ENCODE data around the gene KRTAP5-6.

The KRTAP5-6 gene

DNA sequence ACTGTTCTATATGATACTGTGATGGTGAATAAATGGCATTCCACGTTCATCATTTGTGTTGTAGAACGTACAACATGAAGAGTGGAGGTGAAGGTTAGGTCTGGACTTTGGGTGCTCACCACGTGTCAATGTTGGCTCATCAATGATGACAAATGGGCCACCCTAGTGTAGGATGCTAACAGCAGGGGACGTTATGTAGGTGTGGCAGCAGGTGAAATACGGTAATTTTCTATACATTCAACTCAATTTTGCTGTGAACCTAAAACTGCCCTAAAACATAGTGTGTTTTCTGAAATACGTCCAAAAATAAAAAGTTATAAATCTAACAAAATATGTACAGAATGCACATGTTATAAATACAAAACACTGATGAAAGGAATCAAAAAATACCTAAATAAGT lies 6.2 kb downstream of the KRTAP5-6 start:
- H3F3A ChIP-seq (ENCODE audit: insufficient read depth, low read length): no peaks in the 10 kb centered on the region
- no peaks in the 10 kb centered on the region for H3K9me2 ChIP-seq (ENCODE audit: low read depth, low read length)
- no peak overlapping the region for H2AFZ ChIP-seq (ENCODE audit: low read length)
- H3K4me2 ChIP-seq (ENCODE audit: low read length): no peak overlapping the region
- peaks cover 15% of the 10 kb centered on the region; the same call in 1 of the 2 replicates for H3K27me3 ChIP-seq (ENCODE audit: insufficient read depth, low read length)
- no peaks in the 10 kb centered on the region for H3K9me3 ChIP-seq (ENCODE audit: low read length)
- H3K4me1 ChIP-seq (ENCODE audit: insufficient read depth, low read length, severe bottlenecking): no peaks in the 10 kb centered on the region
- no peaks in the 10 kb centered on the region for H3K79me2 ChIP-seq (ENCODE audit: insufficient read depth, low read length)
- no peaks in the 10 kb centered on the region for H3K36me3 ChIP-seq (ENCODE audit: insufficient read depth, low read length)
- H3K9ac ChIP-seq (ENCODE audit: low read length): no peak overlapping the region
- no peak overlapping the region for H3K4me3 ChIP-seq (ENCODE audit: low read depth, low read length, poor library complexity, severe bottlenecking)
- H4K20me1 ChIP-seq (ENCODE audit: insufficient read depth, low read length): no peaks in the 10 kb centered on the region
- TF ChIP-seq, protein P1, sequence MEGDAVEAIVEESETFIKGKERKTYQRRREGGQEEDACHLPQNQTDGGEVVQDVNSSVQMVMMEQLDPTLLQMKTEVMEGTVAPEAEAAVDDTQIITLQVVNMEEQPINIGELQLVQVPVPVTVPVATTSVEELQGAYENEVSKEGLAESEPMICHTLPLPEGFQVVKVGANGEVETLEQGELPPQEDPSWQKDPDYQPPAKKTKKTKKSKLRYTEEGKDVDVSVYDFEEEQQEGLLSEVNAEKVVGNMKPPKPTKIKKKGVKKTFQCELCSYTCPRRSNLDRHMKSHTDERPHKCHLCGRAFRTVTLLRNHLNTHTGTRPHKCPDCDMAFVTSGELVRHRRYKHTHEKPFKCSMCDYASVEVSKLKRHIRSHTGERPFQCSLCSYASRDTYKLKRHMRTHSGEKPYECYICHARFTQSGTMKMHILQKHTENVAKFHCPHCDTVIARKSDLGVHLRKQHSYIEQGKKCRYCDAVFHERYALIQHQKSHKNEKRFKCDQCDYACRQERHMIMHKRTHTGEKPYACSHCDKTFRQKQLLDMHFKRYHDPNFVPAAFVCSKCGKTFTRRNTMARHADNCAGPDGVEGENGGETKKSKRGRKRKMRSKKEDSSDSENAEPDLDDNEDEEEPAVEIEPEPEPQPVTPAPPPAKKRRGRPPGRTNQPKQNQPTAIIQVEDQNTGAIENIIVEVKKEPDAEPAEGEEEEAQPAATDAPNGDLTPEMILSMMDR (IDR thresholded peaks at IDR 0.05; ENCODE audit: low read length): no peak
- TF ChIP-seq EZH2 (IDR thresholded peaks at IDR 0.05; ENCODE audit: borderline replicate concordance, low read length): no peak
- no peak overlapping the region for H3K27ac ChIP-seq (ENCODE audit: low read depth, low read length, poor library complexity, severe bottlenecking)

DNA sequence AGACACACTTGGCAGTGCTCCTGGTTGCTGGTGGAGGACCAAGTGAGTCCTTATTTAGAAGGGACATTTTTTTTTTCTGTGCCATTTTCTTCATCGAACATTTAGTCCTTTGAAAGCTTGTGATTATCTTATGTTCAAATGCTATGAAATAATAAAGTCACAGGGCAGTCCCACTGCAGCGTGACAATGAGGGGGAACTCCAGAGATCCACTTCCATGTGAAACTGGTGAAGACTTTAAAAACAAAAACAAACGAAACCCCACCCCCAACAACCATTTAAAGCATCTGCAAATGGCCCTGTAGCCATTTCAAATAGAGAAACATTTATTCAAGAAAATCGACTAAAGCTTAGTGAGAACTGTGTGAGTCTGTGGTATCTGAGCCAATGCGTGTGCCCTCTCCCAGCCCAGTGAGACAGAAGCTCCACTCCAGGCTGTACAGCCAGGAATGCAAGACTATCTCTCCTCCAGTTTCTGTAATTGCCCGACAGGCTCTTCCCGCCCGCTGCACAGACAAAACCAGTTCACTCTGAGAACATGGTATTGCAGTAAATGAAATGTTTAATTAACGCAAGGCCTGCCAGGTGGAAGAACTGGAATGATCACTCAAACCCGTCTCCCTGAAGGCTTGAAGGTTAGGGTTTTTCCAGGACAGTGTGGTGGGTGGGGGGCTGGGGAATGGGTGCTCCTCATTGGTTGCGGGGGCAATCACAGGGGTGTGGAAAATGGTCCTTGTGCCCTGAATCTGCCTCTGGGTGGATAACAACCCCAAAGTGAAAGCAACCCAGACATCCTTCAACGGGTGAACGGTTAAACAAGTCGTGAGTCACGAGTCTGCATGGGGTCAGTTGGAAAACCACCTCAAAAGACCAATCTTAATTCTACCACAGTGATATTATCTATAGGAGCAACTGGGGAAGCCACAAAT lies 8.4 kb downstream of the KRTAP5-6 start:
- H3K79me2 ChIP-seq (ENCODE audit: insufficient read depth, low read length): no peaks in the 10 kb centered on the region
- no peaks in the 10 kb centered on the region for H3K9me2 ChIP-seq (ENCODE audit: low read depth, low read length)
- no peaks in the 10 kb centered on the region for H3K4me1 ChIP-seq (ENCODE audit: insufficient read depth, low read length, severe bottlenecking)
- H3K4me2 ChIP-seq (ENCODE audit: low read length): no peak overlapping the region
- TF ChIP-seq, protein P1 (IDR thresholded peaks at IDR 0.05; ENCODE audit: low read length): no peak
- TF ChIP-seq EZH2 (IDR thresholded peaks at IDR 0.05; ENCODE audit: borderline replicate concordance, low read length): no peak
- H3F3A ChIP-seq (ENCODE audit: insufficient read depth, low read length): no peaks in the 10 kb centered on the region
- peaks cover 18% of the 10 kb centered on the region; the same call in 1 of the 2 replicates for H3K27me3 ChIP-seq (ENCODE audit: insufficient read depth, low read length)
- no peak overlapping the region for H3K9ac ChIP-seq (ENCODE audit: low read length)
- H3K27ac ChIP-seq (ENCODE audit: low read depth, low read length, poor library complexity, severe bottlenecking): no peak overlapping the region
- H3K9me3 ChIP-seq (ENCODE audit: low read length): no peaks in the 10 kb centered on the region
- H4K20me1 ChIP-seq (ENCODE audit: insufficient read depth, low read length): no peaks in the 10 kb centered on the region
- no peaks in the 10 kb centered on the region for H3K36me3 ChIP-seq (ENCODE audit: insufficient read depth, low read length)
- H3K4me3 ChIP-seq (ENCODE audit: low read depth, low read length, poor library complexity, severe bottlenecking): no peak overlapping the region
- no peak overlapping the region for H2AFZ ChIP-seq (ENCODE audit: low read length)

DNA sequence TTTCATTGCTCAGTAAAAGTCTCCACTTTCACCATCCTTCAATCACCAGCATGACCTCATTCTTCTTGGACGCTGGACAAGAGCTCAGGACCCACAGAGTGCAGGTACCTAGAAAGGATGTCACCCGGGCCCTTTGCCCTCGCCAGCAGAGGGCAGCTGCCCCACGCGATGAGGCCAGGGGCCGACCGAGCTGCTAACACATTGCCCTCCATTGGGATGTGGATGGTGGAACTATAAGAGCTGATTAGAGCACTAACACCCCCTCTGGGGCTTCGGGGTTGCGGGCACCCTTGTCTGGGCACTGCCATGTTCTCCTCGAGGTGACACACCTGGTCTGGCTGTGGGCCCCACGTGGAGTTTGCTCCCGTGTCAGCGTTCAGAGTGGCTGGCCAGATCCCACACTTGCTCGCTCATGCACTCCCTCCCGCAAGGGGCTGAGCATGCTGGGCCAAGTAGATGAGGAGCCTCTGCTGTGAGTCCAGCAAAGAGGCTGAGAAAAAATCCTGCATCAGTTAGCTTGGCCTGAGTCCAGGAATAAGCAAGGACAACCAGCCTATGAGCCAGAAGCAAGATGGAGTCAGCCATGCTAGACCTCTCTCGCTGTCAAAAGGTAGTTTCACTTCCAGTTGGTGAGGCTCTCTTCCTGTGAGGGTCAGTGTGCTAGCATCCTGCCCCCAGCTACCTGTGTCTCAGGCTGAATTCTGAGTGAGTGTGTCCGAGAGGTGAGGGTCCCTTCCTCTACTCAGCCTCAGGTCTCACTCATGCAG lies 9.8 kb downstream of the KRTAP5-6 start:
- Histone ChIP-seq H3K4me1 (ENCODE audit: insufficient read depth, low read length, severe bottlenecking) (no peaks in the 10 kb centered on the region), H3F3A (ENCODE audit: insufficient read depth, low read length) (no peaks in the 10 kb centered on the region), H3K27ac (ENCODE audit: low read depth, low read length, poor library complexity, severe bottlenecking) (no peak overlapping the region), H3K4me2 (ENCODE audit: low read length) (no peak overlapping the region), H3K79me2 (ENCODE audit: insufficient read depth, low read length) (no peaks in the 10 kb centered on the region), H3K9me2 (ENCODE audit: low read depth, low read length) (no peaks in the 10 kb centered on the region), H4K20me1 (ENCODE audit: insufficient read depth, low read length) (no peaks in the 10 kb centered on the region), H3K9me3 (ENCODE audit: low read length) (no peaks in the 10 kb centered on the region), H3K4me3 (ENCODE audit: low read depth, low read length, poor library complexity, severe bottlenecking) (no peak overlapping the region), H3K9ac (ENCODE audit: low read length) (no peak overlapping the region), H2AFZ (ENCODE audit: low read length) (no peak overlapping the region), H3K36me3 (ENCODE audit: insufficient read depth, low read length) (no peaks in the 10 kb centered on the region), H3K27me3 (ENCODE audit: insufficient read depth, low read length) (peaks cover 23% of the 10 kb centered on the region; the same call in 1 of the 2 replicates)
- TF ChIP-seq EZH2 (IDR thresholded peaks at IDR 0.05; ENCODE audit: borderline replicate concordance, low read length): no peak
- TF ChIP-seq, protein P1 (IDR thresholded peaks at IDR 0.05; ENCODE audit: low read length): peak; percentile 18; the same call in 1 of the 2 replicates
